Stimulated activated CD8-positive, alpha-beta memory T cell treated with anti-CD3 and anti-CD28 coated beads, Interleukin-4, amount 100 ng/mL, for 4 hours (primary cell): ENCODE measurements around the gene MYADM.

ENCODE experiments used
- DNase-seq, 2 donors: peaks; one replicate each; pipeline ENCODE4 v3.0.0-alpha.2; 2020; ENCODE audit warnings: low read depth in 2 of 2, low spot score in 1 of 2

Gene MYADM

GRCh38 chr19:53909471-53910169, 41.9 kb downstream of the MYADM start:
- DNase-seq, result no peak

DNA sequence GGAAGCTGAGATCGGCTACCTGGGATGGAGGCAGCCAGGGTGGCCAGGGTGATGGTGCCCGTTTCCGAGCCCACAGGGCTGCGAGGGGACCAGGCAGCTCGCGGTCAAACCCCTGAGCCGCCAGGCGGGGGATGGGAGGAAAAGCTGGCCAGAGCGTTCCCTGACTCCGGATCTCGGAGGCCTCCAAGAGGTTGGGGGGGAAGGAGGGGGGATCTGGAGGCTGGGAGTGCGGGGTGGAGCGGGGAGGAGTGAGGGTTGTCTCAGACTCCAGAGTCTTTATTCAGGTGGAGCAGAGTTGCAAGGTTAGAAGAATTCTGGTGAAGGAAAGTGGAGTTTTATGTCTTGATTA, 42.5 kb downstream of the MYADM start:
- DNase-seq, result no peak

DNA sequence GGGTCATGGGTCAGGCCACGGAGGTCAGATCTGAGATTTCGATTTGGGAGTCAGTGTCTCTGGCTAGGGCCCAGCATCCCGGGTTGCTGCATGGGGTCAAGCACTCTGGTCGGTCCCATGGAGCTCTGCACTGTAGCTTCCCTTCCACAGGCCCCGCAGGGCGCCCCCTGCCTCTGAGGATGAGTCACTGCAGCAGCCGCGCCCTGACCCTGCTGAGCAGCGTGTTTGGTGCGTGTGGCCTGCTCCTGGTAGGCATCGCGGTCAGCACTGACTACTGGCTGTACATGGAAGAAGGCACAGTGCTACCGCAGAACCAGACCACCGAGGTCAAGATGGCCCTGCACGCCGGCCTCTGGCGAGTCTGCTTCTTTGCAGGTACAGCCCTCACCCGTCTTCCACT, 45.0 kb downstream of the MYADM start:
- no peak for DNase-seq

DNA sequence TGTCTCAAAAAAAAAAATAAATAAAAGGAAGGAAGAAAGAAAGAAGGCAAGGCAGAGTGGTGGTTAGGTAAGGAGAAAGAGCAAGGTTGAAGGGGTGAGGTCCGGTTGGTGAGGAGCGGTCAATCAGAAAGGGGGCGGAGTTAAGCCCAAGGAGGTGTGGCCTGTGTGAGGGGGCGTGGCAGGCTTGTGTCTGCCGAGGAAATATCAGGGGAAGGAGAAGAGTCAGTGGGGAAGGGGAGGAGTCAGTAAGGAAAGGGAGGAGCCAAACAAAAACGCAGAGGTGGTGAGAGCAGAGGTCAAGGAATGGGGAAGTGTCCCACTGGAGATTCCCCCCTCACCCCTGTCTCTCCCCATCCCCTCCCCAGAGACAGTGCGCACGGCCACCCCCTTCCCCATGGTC, 47.3 kb downstream of the MYADM start:
- DNase-seq, result no peak

GRCh38 chr19:53916004-53916403, 48.3 kb downstream of the MYADM start:
- DNase-seq, result no peak

DNA sequence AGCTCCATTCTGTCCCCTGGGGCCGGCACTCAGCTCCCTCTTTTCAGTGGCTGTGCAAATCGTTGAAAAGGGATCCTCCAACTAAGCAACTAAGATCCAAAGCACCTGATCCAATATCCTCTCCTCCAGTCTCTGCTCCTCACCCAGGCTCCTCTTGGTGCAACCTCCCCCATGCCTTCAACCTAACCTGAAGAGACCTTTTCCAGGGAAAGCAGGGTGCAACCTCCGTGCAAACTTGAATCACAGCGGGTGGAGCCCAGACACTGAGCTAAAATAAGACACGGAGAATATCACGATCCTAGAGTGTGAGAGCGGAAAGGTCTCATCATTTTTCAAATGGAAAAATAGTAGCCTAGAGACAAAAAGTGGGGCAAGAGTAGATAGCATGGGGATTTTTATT, 49.7 kb downstream of the MYADM start:
- DNase-seq, result no peak
